H7 (cell line): ENCODE measurements around the gene SCLY. TPM values are rescaled to one million over a fixed set of nuclear protein-coding genes. Genes with fewer than 3 reads are reported as not detected.
A peak's percentile ranks its signal among the peaks of the same experiment; 100 is the strongest.
"Not testable (repeated sequence)": the region's sequence is repeated elsewhere in the genome, so short reads cannot be mapped to it uniquely, and the experiment has no call there.

Source experiments
- DNase-seq: peaks from one replicate; pipeline ENCODE4 v3.0.0; 2012
- H3K27me3 ChIP-seq: 2 replicates; pipeline ENCODE4 v1.6.0; 2011; ENCODE audit warnings: mild to moderate bottlenecking, low read length; ENCODE audit not compliant: control insufficient read depth, insufficient read depth
- H3K36me3 ChIP-seq: replicated peaks from 2 replicates; pipeline ENCODE4 v1.5.1; 2011; ENCODE audit warnings: low read length; ENCODE audit not compliant: control insufficient read depth, insufficient read depth
- H3K4me3 ChIP-seq: 2 replicates; pipeline ENCODE4 v1.5.1; 2011; ENCODE audit warnings: low read depth, mild to moderate bottlenecking, control low read depth, low read length, moderate library complexity; ENCODE audit not compliant: insufficient read depth
- total RNA-seq: library from RNA; depleted of rRNA; stranded (reverse); fragments of >200 nt; shearing (Covaris generic); gene quantifications from 2 replicates; pipeline ENCODE4 v1.2.3, GENCODE V29; 2014

SCLY gene
- total RNA-seq, 1 experiment from 2014 or later = 53.0 TPM

DNA sequence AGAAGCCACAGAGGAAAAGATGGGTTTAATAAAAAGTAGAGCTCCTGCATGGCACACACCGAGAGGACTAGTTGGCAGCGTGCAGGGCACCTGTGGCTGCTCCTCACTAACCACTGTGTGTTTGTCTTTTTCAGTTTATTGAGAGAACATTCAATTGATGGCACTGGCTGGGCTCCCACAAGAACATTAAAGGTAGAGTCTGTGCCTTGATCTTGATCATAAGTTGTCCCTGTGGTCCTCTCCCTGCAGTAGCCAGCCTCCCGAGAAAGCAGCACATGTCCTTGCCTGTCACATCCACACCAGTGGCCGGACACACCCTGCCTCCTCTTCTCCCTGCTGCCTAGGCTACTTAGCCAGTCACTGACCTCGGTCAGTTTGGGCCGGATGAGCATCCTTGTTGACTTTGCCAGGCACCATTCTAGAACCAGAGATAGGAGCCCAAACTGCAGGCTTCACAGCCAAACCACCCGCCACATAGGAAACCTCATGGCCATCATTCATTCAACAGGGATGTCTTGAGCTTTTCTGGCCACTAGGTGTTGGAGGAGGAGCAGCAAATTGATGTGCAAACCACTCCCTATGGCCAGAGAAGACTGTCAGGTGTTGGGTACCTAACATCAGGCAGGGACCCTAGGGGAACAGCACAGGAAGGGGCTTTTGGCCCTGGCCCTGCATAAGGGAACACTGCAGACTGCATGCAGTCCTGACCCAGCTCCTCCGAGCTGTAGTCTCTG is 30.2 kb upstream of the SCLY start:
- no peaks in the 10 kb centered on the region for H3K27me3 ChIP-seq
- peaks cover 4% of the 10 kb centered on the region for H3K36me3 ChIP-seq
- DNase-seq = peak; percentile 51
- no peak overlapping the region for H3K4me3 ChIP-seq

DNA sequence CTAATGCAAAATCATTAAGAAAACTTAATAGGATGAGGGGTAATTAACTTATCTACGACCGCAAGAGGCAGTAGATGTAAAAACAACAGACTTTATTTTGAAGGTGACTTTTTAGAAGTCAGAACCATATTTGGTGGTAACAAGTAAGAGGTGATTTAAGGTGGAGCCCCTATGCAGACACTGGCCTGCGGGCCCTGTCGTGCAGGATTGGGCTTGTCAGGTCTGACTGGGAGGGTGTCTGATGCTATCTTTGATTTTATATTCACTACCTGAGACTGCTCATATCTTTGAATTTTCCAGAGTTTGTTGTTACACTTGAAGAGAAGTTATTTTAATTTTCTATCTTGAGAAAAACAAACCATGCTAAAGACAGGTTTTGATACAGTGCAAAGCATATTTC is 29.1 kb upstream of the SCLY start:
- Histone ChIP-seq H3K27me3 (no peaks in the 10 kb centered on the region), H3K36me3 (peaks cover 6% of the 10 kb centered on the region), H3K4me3 (no peak overlapping the region)
- no peak for DNase-seq

DNA sequence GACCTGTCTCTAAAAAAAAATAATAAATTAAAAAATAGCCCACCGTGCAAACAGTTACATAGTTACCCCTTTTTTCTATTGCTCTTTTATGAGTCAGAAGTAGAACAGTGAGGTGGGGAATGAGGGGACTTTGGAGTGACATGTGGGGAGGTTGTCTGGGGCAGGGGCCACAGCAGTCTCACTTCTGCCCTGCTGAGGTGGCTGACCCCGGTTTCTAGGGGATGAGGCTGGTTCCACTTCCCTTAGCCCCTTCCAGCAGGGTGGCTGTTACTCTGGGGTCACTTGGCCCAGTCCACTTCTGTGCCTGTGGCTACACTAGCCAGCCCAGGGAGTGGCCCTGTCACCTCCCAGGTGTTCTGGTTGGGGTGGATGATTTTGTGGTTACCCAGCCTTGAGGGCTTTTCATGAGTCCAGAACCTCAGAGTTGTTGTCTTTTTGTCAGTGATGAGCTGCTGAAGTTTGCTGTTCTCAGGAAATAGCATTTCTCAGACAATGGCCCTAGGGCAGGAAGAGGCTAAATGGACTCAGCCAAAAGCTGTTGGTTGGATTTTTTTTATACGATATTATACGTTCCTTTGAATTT is 28.0 kb upstream of the SCLY start:
- H3K27me3 ChIP-seq = no peaks in the 10 kb centered on the region
- no peak overlapping the region for H3K4me3 ChIP-seq
- H3K36me3 ChIP-seq = peaks cover 8% of the 10 kb centered on the region
- DNase-seq = no peak

DNA sequence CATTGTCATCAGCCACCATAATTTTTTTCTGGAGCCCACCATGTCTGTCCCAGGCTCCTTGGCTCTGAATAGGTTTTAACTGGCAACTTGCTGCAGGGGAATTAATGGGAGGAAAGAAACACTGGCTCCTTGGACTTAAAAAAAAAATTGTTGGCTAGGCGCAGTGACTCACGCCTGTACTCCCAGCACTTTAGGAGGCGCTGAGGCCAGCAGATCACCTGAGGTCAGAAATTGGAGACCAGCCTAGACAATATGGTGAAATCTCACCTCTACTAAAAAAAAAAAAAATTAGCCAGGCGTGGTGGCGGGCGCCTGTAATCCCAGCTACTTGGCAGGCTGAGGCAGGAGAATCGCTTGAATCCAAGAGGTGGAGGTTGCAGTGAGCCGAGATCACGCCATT is 26.8 kb upstream of the SCLY start:
- H3K36me3 ChIP-seq = peaks cover 10% of the 10 kb centered on the region
- not testable (repeated sequence) for H3K27me3 ChIP-seq, DNase-seq, H3K4me3 ChIP-seq

DNA sequence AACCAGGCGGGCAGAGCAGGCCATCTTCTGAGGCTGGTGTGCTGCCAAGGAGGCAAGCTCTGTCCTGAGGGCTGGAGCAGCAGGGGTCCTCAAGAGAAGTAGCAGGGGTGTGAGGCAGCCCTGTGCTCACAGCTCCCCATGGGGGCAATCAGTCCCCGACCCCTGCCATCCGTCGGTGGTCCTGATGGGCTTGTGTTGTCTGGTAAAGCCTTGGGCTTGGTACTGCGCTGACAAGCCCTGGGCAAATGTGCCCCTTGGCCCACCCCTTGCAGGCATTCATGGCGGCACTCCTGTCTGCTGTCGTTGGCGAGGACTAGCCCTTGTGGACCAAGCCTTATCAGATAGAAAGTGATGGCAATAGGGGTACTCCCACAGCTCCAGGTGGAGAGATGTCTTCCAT is 22.6 kb upstream of the SCLY start:
- H3K36me3 ChIP-seq = peaks cover 14% of the 10 kb centered on the region
- H3K4me3 ChIP-seq = no peak overlapping the region
- DNase-seq = no peak
- no peaks in the 10 kb centered on the region for H3K27me3 ChIP-seq

DNA sequence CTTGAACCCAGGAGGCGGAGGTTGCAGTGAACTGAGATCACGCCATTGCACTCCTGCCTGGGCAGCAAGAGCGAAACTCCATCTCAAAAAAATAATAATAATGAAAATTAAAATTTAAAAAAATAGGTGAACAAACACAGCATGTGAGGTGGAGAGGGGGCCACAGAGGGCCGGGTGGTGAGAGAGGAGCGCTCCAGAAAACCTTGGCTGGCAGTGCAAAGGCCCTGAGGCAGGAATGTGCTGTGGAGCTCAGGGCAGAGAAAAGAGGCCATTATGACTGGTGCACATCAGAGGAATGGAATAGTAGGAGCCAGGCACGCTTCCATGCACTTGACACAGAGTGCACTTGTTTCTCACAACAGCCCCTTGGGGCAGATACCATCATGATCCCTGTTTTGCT is 21.6 kb upstream of the SCLY start:
- H3K36me3 ChIP-seq = peaks cover 14% of the 10 kb centered on the region

DNA sequence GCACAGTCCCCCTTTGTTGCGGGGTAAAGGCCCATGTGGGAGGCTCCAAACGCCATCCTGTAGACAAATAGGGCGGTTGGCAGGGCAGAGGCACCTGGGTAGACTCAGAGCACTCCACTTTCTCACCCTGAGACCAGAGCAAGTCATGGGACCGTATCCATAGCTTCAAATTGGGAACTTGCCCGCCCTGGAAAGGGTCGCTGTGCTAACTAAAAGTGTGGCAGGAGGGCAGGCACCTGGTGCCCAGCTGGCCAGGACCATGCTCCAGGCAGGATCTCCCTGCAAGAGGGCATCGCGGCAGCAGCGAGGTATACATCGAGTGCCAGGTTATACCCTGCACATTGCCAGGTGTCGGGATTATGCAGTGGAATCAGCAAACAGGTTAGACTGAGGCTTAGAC is 20.8 kb upstream of the SCLY start:
- Histone ChIP-seq H3K36me3 (peaks cover 14% of the 10 kb centered on the region), H3K4me3 (no peak overlapping the region), H3K27me3 (no peaks in the 10 kb centered on the region)
- DNase-seq = no peak

More for the DNA sequence above, 21.6 kb upstream of the SCLY start:
- no peak for DNase-seq
- H3K27me3 ChIP-seq = no peaks in the 10 kb centered on the region
- no peak overlapping the region for H3K4me3 ChIP-seq

DNA sequence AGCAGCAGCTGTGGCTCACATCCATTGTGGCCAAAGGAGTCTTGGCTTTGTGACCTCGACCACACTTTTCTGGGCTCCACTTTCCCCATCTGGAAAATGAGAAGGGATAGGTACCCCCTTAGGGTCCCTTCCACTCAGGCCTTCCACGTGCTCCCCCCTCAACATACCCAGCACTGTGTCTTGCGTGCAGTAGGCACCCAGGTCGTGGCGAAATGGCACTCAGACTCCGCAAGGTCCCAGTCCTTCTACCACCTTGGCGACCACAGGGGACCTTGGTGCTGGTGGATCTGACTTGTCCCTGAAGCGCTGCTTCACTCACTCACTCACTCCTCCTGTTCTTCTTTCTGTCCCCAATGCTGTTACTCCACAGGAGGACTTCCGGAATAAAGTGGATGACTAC is 19.9 kb upstream of the SCLY start:
- no peak for DNase-seq
- H3K27me3 ChIP-seq = no peaks in the 10 kb centered on the region
- peaks cover 14% of the 10 kb centered on the region for H3K36me3 ChIP-seq
- no peak overlapping the region for H3K4me3 ChIP-seq

DNA sequence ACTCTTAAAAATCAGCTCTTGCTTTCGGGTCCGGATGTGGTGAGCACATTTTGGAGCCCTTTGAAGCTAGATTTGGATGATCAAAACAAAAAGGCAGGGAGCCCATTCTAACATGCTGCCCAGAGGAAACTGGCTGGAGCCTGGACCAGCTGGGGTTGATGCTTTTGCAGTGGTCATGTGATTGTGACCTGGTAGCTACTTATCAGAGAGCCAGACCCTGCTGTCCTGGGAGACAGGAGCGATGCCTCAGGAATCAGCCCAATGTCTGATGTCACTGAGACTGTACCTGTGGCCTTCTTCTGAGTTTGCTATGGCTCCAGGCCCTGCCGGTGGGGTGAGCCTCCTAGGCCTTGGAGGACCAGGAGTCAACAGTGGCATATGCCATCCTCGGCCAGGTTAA is 18.7 kb upstream of the SCLY start:
- peaks cover 13% of the 10 kb centered on the region for H3K36me3 ChIP-seq
- H3K27me3 ChIP-seq = no peaks in the 10 kb centered on the region
- no peak overlapping the region for H3K4me3 ChIP-seq
- no peak for DNase-seq

DNA sequence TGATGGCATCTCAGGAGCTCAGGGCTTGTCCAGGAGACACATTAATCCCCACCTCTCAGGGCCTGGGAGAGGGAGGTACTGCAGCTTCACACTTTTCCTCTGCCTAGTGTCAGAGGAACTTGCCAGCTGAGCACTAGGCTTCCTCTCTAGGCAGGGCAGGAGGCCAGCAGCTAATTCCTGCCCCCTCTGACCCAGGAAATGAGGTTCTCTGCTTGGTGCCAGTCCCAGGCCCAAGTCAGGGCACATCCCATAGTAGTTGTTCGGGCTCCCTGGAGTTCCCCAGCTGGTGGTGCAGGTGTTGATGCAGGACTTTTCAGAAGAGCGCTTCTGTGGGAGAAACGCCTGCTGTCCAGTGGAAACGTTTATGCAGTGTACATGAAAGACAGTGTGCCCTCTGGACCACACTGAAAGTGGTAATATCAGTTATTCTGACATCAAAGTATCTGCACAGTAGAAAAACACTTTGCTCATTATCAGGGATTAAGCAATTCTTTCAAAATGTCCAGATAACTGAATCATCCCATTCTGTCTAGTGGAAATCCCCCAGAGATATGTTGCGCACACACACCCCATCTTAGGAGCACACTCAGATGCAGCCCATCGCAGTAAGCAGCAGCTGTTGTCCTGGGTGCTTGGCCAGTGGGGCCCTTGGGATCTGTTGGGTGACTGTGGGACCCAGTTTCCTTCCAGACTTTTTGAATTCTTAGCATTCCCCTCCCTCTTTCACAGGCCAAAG is 17.8 kb upstream of the SCLY start:
- DNase-seq = no peak
- no peak overlapping the region for H3K4me3 ChIP-seq
- peaks cover 11% of the 10 kb centered on the region for H3K36me3 ChIP-seq
- H3K27me3 ChIP-seq = no peaks in the 10 kb centered on the region

DNA sequence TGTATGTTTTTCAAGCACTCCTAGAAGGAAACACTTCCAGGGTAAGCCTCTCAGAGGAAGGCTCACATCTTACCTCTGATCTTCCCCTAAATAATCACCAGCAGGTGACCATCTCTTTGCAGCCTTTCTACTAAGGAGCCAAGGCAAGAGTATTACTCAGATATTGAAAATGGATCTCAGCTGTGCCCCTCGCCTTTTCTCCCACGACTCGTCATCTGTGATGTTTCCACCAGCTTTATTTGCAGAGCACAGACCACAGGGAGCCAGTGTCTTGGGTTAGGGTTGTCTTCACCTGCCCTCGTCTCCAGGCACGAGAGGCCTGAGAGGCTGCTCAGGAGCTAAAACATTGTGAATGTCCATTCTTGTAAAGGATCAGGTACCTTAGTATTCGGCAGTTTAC is 16.9 kb upstream of the SCLY start:
- Histone ChIP-seq H3K4me3 (no peak overlapping the region), H3K36me3 (peaks cover 9% of the 10 kb centered on the region), H3K27me3 (no peaks in the 10 kb centered on the region)
- DNase-seq = no peak

DNA sequence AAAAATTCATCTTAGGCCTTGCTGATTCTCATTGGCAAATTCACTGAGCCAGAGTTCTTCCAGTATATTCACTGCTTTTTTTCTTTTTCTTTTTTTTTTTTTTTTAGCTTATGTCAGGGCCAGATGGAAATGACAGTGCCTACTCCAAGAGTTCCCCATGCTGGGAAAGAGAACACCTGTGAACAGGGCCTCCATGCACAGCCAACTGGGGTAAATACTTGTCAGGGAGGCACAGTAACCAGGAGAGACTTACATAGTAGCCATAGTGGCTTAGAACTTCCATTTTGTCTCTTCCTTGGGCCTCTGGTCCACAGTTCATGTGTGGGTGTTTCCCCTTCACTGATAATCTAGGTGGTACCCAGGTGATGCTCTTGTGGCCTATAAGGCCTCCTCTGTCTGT is 15.2 kb upstream of the SCLY start:
- H3K36me3 ChIP-seq = peaks cover 6% of the 10 kb centered on the region

DNA sequence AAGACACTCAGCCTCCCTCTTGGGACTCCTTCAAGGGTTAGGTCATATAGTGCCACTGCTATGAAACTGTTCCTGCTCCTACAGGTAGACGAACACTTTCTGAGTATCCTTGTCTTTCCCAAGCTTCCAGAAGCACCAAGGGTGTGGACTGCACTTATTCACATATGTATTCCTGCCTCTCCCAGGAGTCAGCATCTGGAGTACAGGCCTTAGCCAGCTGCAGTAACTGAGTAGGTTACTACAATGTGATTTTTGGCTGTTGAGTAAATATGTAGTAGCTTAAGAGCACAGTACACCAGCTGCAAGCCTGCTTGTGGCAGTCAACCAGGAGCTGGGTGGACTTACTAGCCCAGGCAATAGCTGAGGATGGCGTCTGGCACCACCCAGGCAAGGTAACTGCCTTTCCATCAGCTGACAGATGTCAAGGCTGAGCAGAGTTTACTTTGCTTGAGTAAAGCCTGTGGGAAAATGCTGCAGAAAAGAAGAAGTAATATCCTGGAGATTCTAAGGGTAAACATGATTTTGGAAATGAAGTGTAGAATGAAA is 14.0 kb upstream of the SCLY start:
- no peak for DNase-seq
- Histone ChIP-seq H3K36me3 (peaks cover 1% of the 10 kb centered on the region), H3K27me3 (no peaks in the 10 kb centered on the region), H3K4me3 (no peak overlapping the region)

More for the DNA sequence above, 15.2 kb upstream of the SCLY start:
- no peak for DNase-seq
- no peaks in the 10 kb centered on the region for H3K27me3 ChIP-seq
- H3K4me3 ChIP-seq = no peak overlapping the region

DNA sequence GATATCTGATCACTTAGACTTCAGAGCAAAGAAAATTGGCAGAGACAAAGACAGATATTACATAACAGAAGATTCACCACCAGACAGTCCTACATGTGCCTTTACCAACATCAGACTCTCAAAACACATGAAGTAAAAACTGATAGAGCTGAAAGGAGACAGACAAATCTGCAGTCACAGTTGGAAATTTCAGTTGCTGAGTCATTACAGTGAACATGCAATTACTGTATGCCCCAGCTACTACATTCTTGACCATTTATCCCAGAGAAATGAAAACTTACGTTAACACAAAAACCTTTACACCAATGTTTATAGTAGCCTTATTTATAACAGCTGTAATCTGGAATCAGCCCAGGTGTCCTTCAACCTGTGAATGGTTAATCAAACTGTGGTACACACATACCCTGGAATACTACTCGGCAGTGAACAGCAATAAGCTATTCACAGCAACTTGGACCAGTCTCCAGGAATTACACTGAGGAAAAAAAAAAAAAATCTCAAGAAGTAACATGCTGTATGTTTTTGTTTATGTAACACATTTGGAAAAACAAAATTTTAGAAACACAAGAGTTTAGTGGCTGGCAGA is 7.5 kb upstream of the SCLY start:
- Histone ChIP-seq H3K4me3 (no peak overlapping the region), H3K27me3 (no peaks in the 10 kb centered on the region), H3K36me3 (no peaks in the 10 kb centered on the region)
- no peak for DNase-seq
